Duodenal mucosa (tissue), 2 donors: Measurements from ENCODE around the gene PXDN.
A peak's percentile ranks its signal among the peaks of the same experiment; 100 is the strongest.
"Not testable (repeated sequence)": the region's sequence is repeated elsewhere in the genome, so short reads cannot be mapped to it uniquely, and the experiment has no call there.

Experiments used
- H3K27ac ChIP-seq: one replicate; pipeline ENCODE4 v1.7.0; 2013; ENCODE audit warnings: low read depth, low read length
- H3K27me3 ChIP-seq, 2 donors: one replicate each; pipeline ENCODE4 v1.7.0; 2013; ENCODE audit warnings: low read length in 2 of 2, control low read depth in 1 of 2; ENCODE audit not compliant: insufficient read depth in 2 of 2, control insufficient read depth in 1 of 2
- H3K36me3 ChIP-seq, 2 donors: one replicate each; pipeline ENCODE4 v1.7.0; 2013; ENCODE audit warnings: low read length in 2 of 2, control low read depth in 1 of 2; ENCODE audit not compliant: insufficient read depth in 2 of 2, control insufficient read depth in 1 of 2
- H3K4me1 ChIP-seq, 2 donors: one replicate each; pipeline ENCODE4 v1.7.0; 2013; ENCODE audit warnings: low read length in 2 of 2, control low read depth in 1 of 2; ENCODE audit not compliant: insufficient read depth in 2 of 2, control insufficient read depth in 1 of 2
- H3K4me3 ChIP-seq, 2 donors: one replicate each; pipeline ENCODE4 v1.7.0; 2013; ENCODE audit warnings: low read length in 2 of 2, low read depth in 1 of 2
- H3K9ac ChIP-seq, 2 donors: one replicate each; pipeline ENCODE4 v1.7.0; 2013; ENCODE audit warnings: low read length in 2 of 2, low read depth in 1 of 2
- H3K9me3 ChIP-seq, 2 donors: one replicate each; pipeline ENCODE4 v1.7.0; 2013; ENCODE audit warnings: low read length in 2 of 2, control low read depth in 1 of 2; ENCODE audit not compliant: control insufficient read depth in 1 of 2

Gene PXDN

DNA sequence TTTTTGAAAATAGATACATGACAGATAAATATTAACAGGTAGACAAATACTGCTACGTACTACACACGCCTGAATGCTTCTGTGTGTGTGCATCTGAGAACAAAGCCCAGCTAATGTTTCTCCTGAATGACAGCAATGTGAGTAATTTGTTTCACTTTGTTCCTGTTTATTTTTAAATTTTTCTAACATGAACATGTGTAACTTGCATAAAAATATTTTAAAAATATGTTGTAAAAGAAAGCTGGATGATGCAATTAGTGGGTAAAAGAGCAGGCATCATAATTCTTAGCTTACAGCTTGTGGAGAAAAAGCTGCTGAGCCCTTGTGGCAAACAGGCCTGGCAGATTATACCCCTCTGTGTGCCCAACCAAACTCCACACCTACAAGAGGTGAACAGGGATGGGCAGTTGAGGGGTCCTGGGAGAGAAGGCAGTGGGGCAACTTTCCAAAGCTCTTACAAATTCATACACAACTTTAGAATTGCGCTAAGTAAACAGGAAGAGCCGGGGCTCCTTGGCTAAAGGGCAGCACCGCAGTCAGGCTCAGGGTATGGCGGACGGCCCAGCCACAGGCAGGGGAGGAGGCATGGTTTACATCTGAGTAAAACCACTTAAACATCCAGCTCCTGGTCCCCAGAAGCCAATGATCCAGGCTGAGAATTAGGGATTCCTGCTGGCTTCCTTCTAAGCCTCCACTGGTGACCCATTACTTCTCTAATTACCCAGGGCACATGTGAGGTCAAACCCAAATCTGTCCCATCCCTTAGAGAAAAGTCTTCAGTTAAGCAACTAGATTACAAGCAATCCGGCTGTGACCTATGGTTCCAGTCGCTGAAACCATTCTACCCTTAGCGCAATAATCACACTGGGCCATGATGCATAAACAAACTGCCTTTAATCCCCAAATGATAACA lies 14.0 kb downstream of the PXDN start:
- Histone ChIP-seq H3K9me3 (no peaks in the 10 kb centered on the region), H3K4me1 (peaks cover 0 to 13% of the 10 kb centered on the region in 2 donors), H3K9ac (no peak overlapping the region), H3K27ac (peak overlapping the region; percentile 10), H3K36me3 (no peaks in the 10 kb centered on the region), H3K27me3 (no peaks in the 10 kb centered on the region), H3K4me3 (no peak overlapping the region)

DNA sequence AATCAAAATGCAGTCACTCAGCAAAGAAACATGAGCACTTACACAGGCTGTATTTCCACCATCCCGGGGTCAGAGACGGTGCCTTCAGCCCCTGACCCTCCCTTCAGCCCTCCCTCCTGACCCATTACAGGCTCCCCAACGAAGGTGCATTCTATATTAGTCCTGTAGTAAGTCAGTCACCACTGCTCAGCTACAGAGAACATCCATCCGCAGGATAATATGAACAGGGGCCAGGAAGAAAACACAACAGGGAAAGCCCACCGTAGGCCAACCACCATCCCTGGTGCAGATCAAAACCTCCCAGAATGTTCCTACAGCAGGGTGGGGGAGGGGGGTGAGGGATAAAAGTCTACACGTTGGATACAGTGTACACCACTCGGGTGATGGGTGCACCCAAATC lies 15.1 kb downstream of the PXDN start:
- Histone ChIP-seq H3K9ac (no peak overlapping the region), H3K27me3 (no peaks in the 10 kb centered on the region), H3K36me3 (no peaks in the 10 kb centered on the region), H3K27ac (no peak overlapping the region), H3K4me1 (peaks cover 0 to 13% of the 10 kb centered on the region in 2 donors), H3K4me3 (no peak overlapping the region), H3K9me3 (no peaks in the 10 kb centered on the region)

DNA sequence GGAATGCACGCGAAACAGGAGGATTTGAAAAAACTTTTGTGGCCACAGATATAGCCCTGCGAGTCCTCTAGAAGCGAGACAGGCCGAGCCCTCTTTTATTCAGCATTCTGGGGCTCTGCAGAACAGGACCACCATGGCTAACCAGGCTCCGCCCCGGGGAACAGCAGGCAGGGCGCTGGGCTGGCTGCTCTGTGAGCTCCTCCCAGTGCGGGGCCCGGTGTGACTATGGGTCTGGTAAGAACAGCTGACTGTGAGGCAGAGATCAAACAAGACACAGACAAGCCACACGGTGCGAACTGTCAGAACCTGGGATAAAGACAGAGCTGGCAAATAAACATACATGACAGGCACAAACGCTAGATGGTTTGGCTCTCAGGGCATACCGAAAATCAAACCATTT lies 15.5 kb downstream of the PXDN start:
- Histone ChIP-seq H3K27ac (no peak overlapping the region), H3K4me3 (no peak overlapping the region)

DNA sequence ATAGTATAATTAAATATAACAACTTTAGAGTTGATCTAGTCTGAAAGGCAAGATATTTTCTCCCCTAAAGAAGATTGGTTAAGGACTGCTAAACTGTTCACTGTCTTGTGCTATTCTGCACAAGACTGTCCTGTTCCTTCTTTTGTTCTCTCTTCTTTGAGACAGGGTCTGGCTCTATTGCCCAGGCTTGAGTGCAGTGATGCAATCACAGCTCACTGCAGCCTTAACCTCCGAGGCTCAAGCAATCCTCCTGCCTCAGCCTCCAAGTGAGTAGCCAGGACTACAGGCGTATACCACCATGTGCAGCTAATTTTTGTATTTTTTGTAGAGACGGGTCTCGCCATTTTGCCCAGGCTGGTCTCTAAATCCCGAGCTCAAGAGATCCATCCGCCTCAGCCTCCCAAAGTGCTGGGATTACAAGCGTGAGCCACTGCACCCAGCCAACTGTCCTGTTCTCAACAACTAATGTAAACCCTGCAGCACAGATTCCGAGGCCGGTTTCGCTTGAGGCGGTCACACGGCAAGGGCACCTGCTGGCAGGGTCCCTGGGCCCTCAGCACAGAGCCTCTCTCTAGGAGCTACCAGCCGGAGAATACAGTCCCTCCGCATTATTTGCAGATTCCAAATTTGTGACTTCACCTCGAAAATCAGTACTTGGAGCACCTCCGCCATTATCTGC lies 16.4 kb downstream of the PXDN start:
- H3K9ac ChIP-seq, result no peak overlapping the region
- no peak overlapping the region for H3K27ac ChIP-seq

More for the DNA sequence above, 15.5 kb downstream of the PXDN start:
- Histone ChIP-seq H3K9ac (no peak overlapping the region), H3K4me1 (peaks cover 0 to 13% of the 10 kb centered on the region in 2 donors), H3K36me3 (no peaks in the 10 kb centered on the region), H3K27me3 (no peaks in the 10 kb centered on the region), H3K9me3 (no peaks in the 10 kb centered on the region)

DNA sequence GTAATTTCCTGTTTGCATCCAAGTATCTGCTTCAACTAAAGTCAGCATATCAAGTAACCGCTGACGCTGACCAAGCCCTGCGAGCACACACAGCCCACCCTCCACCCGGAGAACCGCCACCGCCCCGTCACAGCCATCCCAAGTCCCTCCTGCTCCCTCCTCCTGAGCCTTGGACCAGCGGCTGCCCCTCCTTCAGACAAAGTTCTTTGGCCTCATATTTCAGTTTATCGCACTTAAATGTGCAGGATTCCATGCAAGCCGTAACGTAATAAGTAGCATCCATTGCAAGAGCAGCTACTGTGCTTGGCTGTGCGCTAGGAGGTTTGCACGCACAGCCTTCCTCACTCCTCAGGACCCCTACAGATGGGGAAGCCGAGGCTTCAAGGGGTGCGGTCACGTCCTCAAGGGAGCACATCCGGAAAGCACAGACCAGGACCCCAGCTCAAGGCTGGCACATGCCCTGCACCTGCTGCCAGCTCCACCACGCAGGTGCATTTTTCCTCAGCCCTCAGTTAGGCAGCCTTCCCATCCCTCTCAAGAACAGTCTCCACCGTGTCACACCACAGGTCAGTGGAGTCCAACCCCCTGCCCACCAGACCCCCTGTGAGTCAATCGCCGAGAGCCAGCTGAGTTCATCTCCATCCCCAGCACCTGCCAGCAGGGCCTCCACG lies 17.1 kb downstream of the PXDN start:
- no peaks in the 10 kb centered on the region for H3K27me3 ChIP-seq
- no peaks in the 10 kb centered on the region for H3K9me3 ChIP-seq
- no peaks in the 10 kb centered on the region for H3K36me3 ChIP-seq
- H3K9ac ChIP-seq, result no peak overlapping the region
- H3K4me3 ChIP-seq, result no peak overlapping the region
- no peak overlapping the region for H3K27ac ChIP-seq
- H3K4me1 ChIP-seq, result peaks cover 0 to 10% of the 10 kb centered on the region in 2 donors

More for the DNA sequence above, 16.4 kb downstream of the PXDN start:
- Histone ChIP-seq H3K27me3 (no peaks in the 10 kb centered on the region), H3K36me3 (no peaks in the 10 kb centered on the region), H3K4me3 (no peak overlapping the region), H3K4me1 (peaks cover 0 to 13% of the 10 kb centered on the region in 2 donors), H3K9me3 (no peaks in the 10 kb centered on the region)

DNA sequence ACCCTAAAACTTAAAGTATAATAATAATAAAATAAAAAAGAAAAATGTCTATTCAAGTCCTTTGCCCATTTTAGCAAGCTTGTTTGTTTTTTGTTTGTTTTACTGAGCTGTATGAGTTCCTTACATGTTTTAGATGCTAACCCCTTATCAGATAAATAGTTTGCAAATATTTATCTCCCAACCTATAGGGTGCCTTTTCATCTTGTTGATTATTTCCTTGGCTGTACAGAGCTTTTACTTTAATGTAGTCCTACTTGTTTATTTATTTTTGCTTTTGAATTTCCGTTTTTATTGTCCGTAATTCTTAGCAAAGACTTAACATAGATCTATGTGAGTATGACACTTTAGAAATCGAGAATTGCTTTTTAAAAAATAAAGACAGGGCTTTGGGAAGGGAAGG lies 17.8 kb downstream of the PXDN start:
- peaks cover 0 to 5% of the 10 kb centered on the region in 2 donors for H3K4me1 ChIP-seq

DNA sequence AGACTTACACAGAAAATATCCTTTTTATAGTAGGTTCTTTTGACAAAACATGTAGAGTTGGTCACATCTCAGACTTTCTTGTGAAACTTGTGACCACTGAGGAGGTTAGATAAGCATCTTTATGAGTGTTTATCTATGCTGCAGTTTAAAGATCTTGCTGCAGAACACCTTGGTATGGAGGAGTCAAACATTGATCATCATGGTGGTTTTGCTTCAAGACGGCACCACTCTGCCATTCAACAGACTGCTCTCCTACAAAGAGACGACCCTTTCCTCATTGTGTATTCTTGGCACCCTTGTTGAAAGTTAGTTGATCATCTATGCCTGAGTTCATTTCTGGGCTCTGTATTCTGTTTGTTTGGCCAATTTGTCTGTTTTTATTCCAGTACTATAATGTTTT lies 20.0 kb downstream of the PXDN start:
- H3K9ac ChIP-seq, H3K9me3 ChIP-seq, H3K36me3 ChIP-seq, H3K4me1 ChIP-seq, H3K27me3 ChIP-seq, H3K4me3 ChIP-seq, H3K27ac ChIP-seq: not testable (repeated sequence)

More for the DNA sequence above, 17.8 kb downstream of the PXDN start:
- Histone ChIP-seq H3K4me3 (no peak overlapping the region), H3K27me3 (no peaks in the 10 kb centered on the region), H3K9me3 (no peaks in the 10 kb centered on the region), H3K36me3 (no peaks in the 10 kb centered on the region), H3K9ac (no peak overlapping the region), H3K27ac (no peak overlapping the region)

DNA sequence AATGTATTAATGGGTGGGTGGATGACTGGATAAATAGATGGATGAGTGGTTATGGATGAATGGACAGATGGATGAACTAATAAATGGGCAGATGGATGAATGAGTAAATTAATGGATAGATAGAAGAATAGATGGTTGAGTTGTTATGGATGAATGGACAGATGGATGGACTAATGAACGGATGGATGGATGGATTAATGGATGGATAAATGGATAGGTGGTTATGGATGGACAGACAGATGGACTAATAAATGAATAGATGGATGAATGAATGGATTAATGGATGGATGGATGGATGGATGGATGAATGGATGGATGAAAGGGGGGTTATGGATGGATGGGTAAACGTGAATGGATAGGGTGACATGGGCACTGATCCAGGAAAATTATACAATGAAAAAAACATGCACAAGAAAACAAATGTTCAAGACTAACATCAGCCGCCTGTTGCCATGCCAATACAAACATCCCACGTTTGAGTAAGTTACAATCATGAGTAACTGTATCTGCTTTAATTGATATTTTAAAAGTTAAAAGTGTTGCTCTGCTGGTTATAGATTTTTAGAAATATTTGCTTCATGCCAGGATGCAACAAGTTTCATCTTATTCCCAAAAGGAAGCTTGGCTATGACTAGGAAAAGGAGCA lies 20.8 kb downstream of the PXDN start:
- H3K36me3 ChIP-seq, result no peaks in the 10 kb centered on the region
- no peak overlapping the region for H3K9ac ChIP-seq
- no peaks in the 10 kb centered on the region for H3K27me3 ChIP-seq
- no peak overlapping the region for H3K4me3 ChIP-seq
- H3K9me3 ChIP-seq, result no peaks in the 10 kb centered on the region
- peaks cover 0 to 10% of the 10 kb centered on the region in 2 donors for H3K4me1 ChIP-seq
- H3K27ac ChIP-seq, result no peak overlapping the region

DNA sequence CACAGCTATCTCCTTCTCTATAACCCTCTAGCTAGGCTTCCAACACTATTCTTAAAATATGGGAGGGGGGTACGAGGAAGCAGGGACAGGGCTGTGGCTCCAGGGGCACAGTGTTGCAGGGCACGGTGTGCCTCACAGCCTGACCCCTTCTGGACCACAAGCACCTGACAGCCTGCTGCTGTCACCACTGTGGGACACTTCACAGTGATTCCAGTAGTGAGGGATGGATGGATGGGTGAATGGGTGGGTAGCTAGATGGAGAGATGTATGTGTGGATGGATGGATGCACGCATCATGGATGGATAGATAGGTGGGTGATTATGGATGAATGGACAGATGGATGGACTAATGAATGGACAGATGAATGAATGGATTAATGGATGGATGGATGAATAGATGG lies 21.6 kb downstream of the PXDN start:
- no peak overlapping the region for H3K9ac ChIP-seq
- H3K27ac ChIP-seq, result no peak overlapping the region
- peaks cover 0 to 10% of the 10 kb centered on the region in 2 donors for H3K4me1 ChIP-seq
- no peaks in the 10 kb centered on the region for H3K9me3 ChIP-seq
- H3K27me3 ChIP-seq, result no peaks in the 10 kb centered on the region
- no peaks in the 10 kb centered on the region for H3K36me3 ChIP-seq
- no peak overlapping the region for H3K4me3 ChIP-seq
